GM21825 (cell line): Measurements from ENCODE around the gene NR2F6.

Source experiments
- ATAC-seq: cut with Tn5 transposase; IDR thresholded peaks from one replicate; pipeline ENCODE4 v1.9.1; 2021; ENCODE audit warnings: mild to moderate bottlenecking, moderate library complexity; ENCODE audit not compliant: unreplicated experiment

Gene NR2F6

DNA sequence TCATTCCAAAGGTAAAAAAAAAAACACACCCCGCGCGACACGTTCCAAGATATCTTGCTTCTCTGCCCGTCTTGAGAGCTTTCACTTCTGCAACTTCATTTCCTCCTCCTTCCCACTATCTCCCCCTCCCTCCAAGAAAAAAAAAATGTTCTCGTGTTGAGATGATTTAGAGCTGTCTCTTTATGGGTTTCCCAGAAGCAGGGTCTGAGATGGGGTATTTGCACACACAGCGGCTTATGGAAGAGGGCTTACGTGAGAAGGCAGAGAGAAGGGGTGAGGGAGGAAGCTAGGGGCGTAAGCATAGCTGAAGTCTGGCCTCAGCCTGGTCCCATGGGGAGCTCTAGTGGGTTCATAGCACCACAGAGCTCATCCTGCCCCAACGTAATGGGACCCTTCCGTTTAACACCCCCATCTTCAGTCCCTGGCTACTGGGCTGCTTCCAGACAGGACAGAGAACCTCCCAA, 61.8 kb downstream of the NR2F6 start:
- peak; percentile 60 for ATAC-seq

- ATAC-seq: no peak
Observed at GRCh38 chr19:17183271-17183761, 62.4 kb downstream of the NR2F6 start.
